Stimulated activated CD8-positive, alpha-beta memory T cell treated with anti-CD3 and anti-CD28 coated beads, Interleukin-15, amount 100 ng/mL, for 24 hours (primary cell): ENCODE measurements around the gene CUL1.
A peak's percentile ranks its signal among the peaks of the same experiment; 100 is the strongest.
"Not testable (repeated sequence)": the region's sequence is repeated elsewhere in the genome, so short reads cannot be mapped to it uniquely, and the experiment has no call there.

ENCODE experiments used
- DNase-seq: peaks from one replicate; pipeline ENCODE4 v3.0.0-alpha.2; 2020; ENCODE audit warnings: low read depth

CUL1 gene

DNA sequence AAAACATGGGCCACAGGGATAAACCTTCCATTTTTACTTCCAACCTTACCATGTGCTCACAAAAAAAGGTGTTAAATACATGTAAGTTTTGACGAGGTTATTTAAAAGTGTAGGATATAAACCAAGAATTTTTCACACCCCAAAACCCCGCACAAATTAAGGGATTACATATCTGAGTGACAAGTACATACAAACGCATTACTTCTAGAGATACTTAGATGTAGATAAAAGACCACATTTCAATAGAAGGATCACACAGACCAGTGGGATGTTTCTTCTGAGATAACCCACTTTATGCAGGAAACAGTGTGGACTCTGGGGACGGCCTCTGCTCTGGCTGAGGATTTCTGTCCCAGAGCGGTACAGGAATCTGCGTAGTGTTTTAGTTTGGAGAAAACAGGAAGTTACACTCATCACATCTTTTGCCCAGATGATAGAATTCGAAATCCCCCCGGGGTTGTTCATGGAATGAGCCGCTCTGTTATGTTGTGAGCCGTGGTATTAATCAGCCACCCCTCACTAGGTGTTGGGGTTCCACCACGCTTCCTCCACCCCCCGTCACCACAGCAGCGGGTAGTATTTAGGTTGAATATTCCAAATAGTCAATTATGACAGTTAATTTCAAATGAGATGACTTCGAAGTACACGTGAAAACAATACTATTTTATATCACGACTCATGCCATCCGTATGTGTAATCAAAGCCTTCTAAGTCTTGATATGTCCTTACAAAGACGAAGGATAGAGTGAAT is 1.3 kb upstream of the CUL1 start:
- DNase-seq = no peak

DNA sequence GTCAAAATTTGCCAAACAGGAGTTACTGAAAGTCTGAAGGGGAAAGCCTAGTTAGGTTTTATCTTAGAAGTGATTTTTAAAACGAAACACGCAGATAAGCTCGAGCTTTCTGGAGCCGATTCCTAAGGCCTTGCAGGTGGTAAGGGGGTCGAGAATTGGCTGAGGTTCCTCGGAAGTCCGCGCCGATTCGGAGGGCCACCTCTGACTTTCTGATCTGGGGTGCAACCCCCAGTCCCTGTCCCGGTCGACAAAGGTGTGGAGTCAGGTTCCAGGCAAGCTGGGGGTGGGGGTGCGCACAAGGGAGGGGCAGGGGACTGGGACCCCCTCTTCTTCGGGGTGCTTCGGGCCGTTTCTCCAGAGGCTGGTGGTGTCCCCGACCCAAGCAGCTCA is 701 bp upstream of the CUL1 start:
- DNase-seq = peak; percentile 24

DNA sequence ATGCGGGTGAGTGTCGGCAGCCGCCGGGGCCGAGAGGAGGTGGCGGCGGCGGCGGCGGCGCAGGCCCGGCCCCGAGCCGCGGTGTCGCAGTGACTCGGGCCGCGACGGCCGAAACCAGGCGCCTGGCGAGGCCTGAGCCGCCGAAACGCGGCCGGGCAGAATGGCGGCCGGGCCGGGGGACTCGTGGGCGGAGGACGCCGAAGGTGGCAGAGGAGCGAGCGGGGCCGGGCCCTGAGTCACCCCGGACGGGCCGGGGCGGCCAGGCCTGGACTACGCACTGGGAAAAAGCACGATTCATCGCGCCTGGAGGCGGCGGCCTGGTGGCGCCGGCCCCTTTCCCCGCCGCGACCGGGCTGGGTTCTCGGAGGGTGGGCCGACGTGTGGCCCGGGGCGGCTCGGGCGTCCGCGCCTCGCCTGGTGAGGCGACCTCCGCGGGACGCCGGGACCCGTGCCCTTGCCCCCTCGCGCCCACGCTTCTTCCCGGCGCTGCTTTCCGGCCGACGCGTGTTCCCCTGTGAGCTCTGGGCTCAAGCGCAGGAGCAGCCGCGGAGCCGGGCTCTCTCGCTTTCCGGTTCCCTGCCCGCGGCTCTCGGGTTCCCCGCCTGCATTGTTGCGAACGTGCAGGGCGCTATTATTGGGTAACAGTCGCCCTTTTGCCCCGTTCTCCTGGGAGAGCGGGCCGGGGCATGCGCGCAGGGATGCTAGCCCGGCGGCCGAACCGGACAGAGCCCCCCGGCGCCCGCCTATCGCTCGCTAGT is 500 bp downstream of the CUL1 start:
- DNase-seq = peak; percentile 29

DNA sequence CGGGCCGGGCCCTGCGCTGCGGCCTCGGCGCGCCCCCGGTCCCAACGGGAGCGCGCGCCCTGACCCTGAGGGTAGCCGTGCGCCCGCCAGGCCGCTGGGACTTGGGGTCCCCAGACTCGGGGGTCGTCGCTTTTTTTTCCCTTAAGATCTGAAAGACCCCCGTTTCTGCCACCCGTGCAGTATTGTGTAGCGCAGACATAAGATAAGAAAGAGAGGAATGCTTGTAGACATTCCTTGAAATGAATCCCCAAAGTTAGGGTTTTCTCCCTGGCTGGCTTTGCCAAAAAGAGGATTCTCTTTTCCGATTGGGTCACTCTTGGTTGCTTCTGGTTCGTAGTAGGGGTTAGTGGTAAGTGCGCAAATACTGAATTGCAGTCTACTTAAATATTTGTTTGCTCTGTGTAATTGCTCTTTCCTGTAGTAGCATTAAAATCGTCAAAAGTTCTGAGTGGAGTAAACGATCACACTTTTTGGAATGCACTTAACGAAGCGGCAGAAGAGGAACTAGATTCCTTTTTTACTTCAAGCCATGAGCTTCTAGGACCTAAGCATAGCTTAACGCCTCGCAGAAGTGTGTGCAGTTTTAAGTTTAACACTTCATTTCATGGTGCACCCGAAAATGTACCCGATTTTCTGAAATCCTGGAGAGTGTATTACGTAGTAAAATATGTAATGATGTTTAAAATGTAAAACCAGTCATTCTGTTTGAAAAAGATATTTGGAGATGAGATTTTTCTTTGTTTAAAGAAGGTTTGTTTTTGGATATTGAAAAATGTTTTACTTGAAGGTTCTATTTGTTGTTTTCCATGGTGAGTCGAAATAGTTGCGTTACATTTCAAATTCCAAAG is 1.3 kb downstream of the CUL1 start:
- DNase-seq = no peak

DNA sequence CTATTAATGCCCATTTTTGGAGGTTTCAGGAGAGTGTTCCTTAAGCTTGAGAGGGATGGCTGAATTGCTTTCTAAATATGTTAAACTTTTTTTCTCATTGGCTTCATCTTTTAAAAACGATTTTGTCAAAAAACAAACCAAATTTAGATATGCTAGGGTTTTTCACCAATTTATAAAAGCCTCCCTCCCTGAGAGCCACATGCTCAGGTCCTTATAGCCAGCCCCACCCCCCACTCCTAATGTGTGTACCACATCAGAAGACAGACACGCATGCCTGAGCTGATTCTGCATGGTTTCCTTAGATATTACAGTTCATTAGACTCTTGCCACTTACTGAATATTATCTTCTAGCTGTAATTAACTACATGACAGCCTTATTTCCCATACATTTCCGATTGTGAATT is 2.0 kb downstream of the CUL1 start:
- no peak for DNase-seq

DNA sequence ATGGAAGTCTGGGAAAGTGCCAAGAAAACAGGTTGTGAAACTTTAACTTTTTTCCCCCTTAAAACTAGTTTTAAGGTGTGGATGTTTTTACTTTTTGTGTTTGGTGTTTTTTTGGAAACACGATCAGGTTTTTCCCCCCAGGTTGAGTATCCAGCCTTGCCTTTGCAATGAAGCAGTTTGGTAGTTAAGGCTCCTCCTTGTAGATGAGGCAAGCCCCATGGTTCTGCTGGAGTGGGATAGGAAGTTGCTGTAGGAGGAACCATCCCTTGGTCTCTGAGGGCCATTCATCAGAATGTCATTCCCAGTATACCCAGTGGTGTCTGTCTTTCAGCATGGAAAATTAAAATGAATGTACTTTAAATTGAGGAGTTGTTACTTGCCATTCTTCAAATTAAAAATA is 2.7 kb downstream of the CUL1 start:
- DNase-seq = no peak

DNA sequence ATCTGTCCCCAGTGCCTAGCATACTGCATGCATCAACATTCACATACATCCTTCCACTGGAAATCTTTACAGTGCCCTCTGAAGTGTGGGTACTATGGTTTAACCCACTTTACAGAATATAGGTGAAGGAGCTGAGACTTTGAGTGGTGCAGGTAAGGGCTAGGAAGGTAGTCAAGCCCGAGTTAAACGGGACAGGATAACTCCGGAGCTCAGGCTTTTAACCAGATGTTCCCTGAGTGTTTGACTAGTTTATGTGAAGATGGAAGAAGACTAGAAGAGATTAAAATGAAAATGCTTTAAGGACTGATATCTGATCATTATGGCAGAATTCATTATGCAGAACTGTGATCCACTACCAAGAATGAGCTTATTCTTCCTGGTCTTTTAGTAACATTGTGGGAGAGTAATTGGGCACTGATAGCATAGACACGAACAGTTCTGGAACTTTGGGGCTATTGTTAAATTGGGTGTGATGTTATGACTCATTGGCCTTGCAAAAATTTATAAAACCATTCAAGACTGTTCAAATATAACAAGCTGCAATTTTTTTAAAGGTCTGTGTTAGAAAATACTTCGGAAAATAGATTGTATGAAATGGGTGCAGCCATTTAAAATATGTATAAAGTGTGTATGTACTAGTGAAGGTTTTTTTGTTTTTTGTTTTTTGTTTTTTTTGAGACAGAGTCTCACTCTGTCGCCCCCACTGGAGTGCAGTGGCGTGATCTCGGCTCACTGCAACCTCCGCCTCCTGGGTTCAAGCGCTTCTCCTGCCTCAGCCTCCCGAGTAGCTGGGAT is 4.4 kb downstream of the CUL1 start:
- DNase-seq = no peak

DNA sequence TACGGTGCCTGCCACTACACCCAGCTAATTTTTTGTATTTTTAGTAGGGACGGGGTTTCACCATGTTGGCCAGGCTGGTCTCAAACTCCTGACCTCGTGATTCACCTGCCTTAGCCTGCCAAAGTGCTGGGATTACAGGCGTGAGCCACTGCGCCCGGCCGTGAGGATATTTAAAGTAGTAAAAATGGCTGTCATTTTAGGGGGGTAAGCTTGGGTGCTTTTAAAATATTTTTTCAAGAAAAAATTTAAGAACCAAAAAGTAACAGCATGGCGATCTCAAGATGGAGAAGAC is 4.9 kb downstream of the CUL1 start:
- not testable (repeated sequence) for DNase-seq

DNA sequence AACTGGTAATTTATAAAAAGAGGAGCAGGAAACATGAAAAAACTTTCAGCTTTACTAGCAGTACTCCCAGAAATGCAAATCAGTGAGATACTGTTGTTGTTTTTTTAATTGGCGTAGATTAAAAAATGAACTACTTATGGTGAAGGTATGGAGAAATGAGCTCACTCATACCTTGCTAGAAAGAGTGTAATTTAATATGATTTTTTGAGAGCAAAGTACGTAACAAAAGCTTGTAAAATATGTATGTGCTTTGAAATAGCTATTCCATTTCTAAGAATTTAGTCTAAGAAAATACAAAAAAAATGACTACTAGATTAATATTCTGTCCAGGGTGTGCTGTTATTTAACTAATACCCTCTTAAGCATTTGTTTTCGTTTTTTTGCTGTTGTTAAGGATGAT is 5.5 kb downstream of the CUL1 start:
- DNase-seq = no peak

DNA sequence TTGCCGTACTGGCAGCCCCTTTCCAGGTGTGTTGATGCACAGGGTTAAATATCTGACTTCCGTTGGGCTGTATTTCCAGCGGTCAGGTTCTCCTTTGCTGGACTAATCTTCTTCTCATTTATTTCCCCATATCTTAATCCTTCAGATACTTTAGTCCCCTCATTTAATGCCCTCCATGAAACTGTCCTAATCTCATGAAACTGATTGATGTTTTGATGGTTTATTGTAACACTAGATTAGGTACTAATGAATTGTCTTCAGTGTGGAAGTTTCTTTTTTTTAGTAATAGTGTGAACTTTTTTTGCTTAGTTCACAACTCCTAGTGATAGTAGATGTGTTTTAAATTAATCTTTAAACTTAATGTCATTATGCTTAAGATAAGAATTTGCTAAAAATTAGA is 6.3 kb downstream of the CUL1 start:
- DNase-seq = no peak

DNA sequence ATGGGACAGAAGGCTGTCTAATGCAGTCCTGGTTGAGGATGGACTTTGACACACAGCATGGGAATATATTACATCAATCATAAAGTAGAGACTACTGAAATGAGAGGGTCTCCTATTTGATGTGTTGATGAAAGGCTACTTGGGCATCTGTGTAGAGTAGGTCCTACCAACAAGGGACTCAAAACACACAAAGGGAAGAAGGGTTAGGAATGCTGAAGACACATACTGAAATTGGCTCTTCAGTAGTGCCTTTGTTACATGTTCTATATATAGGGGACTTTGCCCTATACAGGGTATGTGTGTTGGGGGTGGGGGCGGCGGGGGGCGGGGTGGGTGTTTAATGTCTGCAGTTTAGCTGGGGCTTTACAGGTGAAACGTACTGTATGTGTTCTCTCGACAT is 7.7 kb downstream of the CUL1 start:
- no peak for DNase-seq

DNA sequence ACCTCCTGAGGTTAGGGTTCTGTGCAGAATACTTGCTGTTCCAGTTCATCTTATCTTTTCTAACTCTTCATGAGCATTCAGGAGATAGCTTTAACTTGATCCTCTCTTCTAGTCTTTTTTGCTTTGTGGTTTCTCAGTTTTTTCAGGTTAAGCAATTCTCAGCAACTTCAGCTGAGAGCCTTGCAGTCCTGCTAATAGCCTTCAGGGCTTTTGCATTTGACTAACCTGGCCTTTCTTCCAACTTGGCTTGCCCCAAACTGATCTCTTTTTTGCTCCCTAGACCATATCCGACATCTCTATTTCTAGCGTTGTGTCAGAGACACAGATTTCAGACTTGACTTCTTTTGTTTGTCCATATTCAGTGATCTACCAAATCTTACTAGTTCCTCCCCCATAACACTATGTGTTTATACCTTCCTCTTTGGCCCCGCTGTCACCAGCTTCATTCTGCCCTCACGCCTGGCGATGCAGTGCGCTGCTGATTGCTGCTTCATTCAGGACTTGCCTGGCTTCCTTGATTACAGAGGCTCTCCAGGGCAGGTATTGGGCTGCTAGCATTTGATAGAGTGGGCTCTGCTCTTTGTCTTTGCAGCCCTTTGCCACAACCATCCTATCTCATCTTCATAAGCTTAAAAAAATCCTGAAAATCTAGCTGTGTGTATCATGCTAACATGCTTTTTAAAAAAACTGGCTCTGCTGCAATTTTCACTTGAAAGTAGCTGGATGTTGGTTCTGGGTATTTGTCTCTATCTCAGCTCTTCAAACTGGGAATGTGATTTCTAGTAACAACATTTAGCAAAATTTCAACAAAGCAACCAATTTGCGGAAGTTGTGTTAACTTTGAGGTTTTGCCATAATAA is 9.6 kb downstream of the CUL1 start:
- no peak for DNase-seq

DNA sequence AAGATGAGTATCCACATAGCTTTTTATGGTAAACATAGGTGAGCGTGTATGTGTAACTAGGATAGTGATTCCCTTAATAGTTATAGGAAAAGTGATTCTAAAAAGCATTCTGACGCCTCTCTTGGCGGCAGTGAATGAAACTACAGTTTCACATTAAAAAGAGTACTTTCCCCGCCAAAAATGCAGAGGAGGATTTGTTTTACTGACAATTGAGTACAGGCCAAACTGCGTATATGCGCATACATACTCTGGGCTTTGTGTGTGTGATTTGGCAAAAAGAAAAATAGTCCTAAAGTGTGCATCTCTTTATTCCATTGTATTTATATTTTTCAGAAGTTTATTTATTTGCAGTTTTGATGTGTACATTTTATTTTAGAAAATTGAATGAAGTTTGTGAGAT is 10.3 kb downstream of the CUL1 start:
- DNase-seq = no peak

DNA sequence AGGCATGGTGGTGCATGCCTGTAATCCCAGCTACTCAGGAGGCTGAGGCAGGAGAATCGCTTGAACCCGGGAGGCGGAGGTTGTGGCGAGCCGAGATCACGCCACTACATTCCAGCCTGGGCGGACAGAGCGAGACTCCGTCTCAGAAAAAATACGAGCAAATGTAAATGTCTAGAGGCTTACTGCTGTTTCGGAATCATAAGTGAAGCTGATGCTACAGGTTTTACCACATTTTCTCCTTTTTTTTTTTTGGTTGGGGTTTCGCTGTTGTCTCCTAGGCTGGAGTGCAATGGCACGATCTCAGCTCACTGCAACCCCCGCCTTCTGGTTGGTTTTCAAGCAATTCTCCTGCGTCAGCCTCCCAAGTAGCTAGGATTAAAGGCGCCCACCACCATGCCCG is 11.7 kb downstream of the CUL1 start:
- not testable (repeated sequence) for DNase-seq

DNA sequence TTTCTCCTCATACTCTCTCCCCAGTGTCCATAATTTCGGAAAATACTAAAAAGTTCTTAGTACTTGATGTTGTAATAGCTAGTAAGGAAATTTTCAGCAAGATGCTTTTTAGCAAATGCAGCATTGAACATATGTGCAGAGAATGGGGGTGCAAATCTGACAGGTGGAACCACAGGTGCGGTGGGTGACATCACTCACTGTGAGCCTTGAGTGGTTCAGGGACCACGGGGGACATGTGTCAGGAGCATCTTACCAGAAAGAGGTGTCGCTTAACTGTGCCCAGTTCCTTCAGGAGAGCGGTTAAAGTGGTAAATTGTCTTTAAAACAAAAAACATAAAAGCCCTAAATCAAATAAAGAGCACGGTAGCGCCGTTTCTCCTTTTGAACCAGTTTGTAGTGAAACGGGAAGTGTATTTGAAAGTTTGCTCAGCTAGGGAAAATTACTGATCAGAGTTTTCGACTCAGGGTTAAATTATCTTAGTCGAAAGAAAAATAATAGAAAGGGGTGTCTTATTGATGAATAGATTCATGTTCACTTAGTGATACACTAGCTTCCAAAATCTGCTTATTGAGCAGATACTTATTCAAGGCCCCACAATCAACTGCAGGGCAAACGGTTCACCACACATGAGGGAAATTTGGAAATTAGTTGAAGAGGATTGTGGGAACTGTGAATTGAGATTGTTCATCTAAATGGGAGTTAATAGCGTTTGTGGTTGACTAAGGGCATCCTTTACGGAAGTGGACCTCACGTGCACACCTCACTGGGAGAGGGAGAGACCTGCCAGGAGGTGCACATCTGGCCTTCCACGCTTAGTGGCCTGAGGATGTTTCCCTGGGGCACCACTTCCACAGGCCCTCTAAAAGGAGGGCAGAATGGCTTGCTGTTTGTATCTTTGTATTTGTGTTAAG is 12.7 kb downstream of the CUL1 start:
- no peak for DNase-seq

DNA sequence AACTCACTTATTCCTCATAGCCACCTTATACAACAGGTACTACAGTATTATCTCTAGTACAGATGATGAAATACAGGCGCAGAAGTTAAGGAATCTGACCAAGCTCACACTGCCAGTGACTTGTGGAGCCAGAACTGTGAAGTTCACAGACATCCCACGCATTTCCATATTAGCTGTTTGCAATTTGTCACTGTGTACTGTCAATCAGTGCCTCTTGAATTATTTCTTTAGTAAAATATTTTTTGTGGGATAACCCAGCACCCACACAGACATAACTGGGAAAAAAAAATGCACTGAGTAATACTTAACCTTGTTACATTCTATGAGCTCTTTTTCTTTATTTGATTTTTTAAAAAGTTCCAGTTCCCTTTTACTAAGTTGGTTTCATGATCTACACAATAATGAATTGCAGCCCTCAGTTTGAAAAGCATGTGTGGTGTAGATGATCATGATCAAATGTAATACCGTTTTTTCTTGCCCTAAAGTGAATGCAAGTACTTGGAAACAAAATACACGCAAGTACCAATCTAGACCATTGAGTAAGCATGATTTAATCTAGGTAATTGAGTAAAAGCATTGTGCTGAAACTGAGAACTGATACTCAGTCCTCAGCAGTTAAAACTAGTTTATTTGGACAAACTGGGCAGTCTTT is 14.1 kb downstream of the CUL1 start:
- no peak for DNase-seq

DNA sequence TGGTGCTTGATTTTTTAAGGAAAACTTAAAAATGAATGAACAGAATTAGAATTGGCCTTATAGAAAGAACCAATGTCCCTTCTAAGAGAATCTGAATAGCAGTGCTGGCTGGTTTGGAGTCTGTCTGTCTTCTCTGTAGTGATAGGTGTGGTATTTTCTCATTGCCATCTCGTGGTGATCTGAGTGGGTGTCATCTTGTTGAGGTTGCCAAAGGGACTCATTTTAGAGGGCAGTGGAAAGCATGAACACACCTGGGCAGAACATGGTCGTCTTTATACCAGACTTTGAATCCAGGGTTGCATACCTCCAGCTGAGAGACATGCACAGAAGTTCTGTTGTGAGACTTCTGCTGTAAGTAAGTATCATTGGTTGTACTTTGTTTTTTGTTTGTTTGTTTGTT is 15.8 kb downstream of the CUL1 start:
- DNase-seq = no peak

DNA sequence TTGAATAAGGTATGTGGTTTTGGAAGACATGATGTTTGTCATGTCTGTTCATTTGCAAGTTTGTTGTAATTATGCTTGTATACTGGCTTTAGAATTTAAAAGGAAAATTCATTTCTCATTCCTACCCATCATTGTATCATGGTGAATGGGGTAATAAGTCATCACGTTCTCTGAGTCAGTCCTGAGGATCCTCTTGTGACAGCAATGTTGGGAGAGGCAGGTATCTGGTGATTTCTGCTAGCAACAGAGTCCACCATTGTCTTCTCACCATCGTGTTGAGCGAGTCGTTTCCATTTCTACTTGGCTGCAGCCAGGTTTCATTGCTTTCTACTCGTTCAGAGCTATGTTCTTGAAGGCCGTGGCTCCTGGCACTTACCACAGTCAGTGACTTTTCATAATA is 16.3 kb downstream of the CUL1 start:
- DNase-seq = no peak

DNA sequence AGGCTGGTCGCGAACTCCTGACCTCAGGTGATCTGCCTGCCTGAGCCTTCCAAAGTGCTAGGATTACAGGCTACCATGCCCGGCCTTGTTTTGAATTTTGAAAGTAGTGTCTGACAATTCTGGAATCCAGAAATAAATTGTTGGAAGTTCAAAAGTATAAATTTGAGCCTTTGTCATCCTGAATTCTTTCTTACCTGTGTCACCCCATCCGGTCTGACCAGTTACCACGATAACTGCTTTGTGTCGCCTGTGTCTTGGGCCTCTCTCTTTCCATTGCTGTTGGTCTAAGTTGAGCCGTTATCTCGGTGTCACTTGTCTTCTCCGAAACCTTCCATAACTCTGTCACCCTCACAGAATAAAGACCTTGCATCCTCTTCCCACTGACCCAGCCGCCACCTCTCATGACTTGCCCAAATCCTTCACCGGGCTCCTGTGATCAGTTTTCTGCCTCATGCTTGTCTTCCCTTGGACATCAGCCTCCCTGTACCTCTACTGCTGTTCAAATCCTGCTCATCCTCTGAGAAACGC is 18.6 kb downstream of the CUL1 start:
- no peak for DNase-seq
